Activated CD8-positive, alpha-beta memory T cell treated with anti-CD3 and anti-CD28 coated beads, Interleukin-2, amount 50 U/mL, for 48 hours (primary cell): ENCODE results near the gene RNF214.

Experiments
- DNase-seq: peaks from one replicate; pipeline ENCODE4 v3.0.0-alpha.2; 2020

The RNF214 gene

DNA sequence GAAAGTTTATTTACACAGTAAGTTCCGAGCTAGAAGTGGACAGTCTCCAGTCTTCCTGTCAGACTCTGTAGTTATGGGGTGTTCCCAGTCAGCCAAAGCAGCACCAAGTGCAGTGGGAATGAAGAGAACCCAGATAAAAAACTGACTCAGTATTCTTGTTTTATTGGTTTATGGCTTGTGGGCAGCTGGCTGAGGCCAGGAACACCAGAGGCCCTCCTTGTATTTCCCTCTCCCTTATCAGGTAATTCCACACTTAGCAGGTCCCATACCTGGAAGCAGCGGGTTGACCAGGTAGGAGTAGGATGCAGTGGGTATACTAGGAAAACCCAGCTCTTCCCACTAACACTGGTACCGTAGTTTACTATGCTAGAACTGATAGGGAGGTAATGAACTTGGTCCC is 55.2 kb downstream of the RNF214 start:
- DNase-seq, result no peak

DNA sequence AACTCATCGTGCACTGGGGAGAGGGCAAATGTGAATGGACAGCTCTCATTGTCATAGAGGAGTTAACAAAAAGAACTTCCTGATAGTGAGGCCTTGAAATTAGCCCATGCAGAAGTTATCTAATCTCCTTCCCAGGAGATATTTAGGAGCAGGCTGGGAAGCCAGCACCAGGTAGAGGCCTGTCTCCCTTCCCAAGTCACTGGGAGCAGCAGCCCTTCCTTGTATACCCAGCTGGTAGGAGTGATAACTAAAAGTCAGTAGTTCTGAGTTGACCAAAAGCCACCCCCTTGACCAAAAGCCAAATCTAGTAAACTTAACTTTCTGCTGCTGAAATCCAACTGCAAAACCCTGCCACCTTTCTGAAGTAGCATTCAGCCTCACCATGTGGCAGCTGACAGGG is 57.3 kb downstream of the RNF214 start:
- no peak for DNase-seq

DNA sequence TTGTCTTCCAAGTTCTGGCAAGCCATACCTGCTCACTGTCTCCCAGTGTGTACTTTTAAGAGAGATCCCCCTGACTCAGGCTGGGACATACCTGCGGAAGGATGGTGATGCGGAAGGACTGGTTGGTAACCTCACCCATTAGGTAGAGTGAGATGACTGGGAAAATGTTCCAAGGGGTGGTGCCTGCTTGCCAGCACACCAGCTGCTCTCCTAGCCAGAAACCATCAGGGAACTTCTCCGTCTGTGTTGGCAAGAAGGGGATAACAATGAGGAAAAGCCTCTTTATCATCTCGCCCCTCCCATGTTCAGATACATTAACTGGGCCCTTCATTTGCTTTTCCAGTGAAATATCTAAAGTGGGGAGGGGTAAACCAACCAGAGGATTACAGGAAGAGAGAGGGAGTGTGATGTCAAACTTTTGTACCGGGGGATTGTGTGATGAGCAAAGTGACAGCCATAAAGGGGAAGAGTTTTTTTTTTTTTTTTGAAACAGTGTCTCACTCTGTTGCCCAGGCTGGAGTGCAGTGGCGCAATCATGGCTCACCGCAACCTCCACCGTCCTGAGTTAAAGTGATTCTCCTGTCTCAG is 58.4 kb downstream of the RNF214 start, which contains the start of gene BACE1-AS:
Gene BACE1-AS, plus strand, starts transcription at position 538 of the 588 bp plus-strand sequence.
- DNase-seq, result no peak

DNA sequence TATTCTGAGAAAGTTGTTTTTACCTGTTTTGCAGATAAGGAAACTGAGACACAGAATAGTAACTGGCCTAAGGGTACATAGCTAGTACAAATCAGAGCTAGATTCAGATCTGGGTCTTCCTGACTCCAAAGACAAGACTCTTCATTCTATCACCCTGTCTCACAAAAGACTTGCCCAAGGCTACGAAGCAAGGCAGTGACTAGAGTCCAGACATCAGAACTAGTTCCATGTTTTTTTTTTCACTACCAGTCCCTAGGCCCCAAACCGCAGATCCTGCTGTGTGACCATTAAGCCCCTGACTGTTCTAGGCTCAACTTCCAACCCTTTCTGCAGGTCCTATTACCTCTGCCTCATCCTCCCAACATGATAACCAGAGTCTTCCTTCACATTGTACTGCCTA is 60.1 kb downstream of the RNF214 start:
- no peak for DNase-seq

DNA sequence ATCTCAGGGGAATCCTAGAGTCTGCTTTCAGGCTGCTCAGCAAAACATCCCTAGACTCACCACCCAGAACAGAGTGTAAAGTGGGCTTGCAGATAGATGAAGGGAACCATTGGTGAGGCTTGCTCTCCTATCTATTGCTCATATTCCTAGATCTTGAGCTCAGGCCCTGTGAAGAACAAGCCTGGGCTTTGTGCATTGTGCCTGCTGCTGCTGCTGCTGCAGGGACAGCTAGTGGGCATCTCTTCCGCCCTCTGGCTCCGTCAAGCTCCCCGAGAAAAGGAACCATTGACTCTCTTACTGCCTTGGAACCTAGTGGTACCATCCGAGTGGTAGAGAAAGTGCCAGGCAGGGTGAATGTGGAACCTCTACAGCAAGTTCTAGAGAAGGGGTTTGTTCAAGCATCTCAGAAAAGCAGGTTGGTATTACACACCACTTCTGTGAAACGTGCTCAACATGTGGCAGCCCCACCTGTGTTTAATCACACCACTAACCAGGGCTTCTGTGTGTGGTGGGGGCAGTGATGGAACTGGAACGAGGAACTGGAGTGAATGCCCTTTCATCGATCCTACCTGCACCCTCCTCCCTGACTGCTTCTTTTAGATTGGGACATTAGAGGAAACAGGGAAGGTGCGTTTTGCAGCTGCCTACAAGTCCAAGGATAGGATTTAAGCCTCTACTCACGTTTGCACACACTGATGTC is 63.1 kb downstream of the RNF214 start:
- no peak for DNase-seq

DNA sequence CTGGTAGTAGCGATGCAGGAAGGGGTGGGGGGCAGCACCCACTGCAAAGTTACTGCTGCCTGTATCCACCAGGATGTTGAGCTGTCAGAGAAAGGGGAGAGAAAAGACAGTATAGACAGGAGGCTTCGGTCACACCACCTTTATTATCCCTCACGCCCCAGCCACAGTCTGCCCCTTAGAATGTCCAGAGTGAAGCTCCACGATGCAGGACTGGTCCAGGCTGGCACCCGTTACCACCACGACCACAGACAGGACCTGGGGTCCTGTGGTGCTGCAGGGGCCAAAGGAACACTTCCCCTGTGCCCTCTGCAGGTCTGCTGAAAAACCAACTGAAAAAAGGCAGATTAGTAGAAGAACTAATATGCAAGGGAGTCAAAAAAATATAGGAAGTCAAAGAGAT is 64.4 kb downstream of the RNF214 start:
- no peak for DNase-seq

DNA sequence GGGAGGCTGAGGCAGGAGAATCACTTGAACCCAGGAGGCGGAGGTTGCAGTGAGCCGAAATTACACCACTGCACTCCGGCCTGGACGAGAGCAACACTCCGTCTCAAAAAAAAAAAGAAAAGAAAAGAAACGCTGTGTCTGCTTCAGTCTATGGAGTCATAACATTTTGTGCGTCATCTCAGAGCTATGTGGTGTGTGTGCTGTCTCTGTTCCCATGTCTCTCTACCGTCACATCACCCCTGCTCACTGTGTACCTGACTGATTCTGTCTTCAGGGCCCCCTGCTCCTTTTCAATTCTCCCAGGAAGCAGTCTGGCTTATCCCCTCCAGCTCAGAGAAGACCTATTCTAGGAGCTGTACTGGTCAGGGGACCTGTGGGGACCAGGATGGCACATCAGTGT is 65.7 kb downstream of the RNF214 start:
- no peak for DNase-seq

DNA sequence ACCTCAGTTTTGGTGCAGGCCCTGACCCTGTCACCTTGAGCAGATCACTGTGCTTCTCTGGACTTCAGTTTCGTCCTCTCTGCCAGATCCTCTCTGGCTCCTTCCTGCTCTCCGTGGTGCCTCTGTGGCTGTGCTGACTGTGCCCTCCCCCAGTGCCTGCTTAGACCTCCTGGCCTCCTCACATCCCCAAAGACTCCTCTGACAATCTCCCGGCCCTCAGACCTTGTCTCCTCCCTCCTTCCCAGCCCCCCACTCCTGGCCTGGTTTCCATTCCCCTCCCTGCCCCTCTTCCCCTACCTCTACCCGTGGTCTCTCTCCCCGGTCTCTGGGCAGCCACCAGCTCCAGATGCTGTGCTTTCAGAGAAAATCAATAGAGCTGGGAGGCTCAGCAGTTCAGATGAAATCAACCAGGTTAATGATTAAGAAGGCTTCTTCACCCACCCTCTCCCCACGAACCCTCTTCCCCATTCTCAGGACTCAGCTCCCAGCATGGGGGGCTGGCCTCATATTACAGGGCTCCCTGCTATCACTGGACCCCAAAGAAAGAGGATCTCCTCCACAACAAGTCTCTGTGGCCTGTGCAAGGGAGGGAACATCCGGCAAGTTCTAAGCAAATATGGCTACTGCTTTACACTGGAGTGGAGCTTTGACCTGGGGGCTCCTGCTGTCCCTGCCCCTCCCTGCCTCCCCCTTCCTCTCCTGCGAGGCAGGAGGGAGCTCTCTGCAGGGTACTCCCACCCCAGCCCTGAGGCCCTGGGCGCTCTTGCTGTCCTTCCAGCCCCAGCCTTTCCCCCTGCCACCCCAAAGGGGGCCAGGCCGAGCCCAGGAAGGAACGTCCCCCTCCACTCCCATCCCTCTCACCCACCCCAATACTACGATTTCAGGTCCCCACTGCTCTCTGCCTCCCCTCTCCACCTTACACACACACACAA is 67.1 kb downstream of the RNF214 start:
- DNase-seq, result no peak

DNA sequence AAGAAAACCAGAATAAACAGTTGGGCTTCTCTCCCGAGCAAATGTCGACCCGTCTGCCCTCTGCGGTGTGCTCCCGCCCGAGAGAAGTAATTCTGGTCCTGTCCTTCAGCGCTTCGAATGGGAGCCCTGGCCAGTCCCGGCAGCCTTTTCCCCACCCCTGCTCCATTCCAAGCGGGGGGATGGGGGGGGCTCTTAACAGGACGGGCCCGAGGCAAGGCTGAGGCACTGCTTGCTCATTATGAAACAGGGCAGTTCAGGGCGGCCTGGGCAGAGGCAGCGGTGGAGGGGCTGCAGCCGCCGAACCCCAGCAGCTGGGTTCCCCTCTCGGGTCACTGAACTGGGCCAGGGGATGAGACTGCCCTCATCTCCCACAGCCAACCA is 67.8 kb downstream of the RNF214 start:
- no peak for DNase-seq

DNA sequence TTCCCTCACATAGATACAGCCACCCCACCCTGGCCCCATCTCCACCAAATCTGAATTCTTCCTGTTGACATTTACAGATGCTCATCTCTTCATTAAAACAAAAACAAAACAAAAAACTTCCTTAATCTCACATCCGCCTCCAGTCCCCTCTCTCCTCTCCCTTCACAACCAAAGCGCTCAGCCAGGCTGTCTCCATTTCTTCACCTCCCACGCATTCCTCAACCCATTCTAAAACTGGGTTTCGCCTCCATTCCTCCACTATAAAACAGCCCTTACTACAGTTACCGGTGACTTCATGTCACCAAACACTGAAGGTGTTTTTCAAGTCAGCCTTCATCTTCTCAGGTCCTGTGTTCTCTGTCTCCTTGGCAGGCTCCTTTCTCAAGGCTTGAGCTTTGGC is 68.3 kb downstream of the RNF214 start:
- no peak for DNase-seq

DNA sequence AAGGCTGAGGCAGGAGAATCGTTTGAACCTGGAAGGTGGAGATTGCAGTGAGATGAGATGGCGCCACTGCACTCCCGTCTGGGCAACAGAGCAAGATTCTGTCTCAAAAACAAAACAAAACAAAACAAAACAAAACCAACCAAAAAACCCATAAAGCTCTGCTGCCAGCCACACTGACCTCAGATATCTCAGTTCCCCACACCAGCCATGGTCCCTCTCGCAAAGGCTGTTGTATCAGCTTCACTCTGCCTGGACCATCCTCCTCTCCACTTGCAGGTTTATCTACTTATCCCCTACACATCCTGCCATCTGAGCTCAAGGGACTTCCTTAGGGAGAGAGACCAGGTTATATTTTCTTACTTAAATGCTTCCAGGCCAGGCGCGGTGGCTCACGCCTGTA is 69.8 kb downstream of the RNF214 start:
- DNase-seq, result no peak

DNA sequence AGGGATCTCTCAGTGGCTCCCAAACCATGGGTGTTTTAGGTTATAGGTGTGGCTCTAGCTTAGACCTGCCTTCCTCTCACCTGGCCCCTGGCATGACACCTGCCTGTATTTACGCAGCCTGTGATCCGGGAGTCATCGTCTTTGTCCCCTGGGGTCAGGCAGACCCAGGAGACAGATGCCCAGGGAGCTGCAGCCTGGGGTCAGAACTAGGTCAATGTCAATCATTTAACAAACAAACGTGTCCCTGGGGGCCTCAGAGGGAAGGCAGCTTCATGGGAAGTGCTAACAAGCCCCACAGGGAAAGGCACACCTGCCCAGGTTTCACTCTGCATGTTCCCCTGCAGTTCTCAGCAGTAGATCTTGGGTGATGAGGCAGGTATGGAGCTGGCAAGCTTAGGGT is 70.6 kb downstream of the RNF214 start:
- no peak for DNase-seq

DNA sequence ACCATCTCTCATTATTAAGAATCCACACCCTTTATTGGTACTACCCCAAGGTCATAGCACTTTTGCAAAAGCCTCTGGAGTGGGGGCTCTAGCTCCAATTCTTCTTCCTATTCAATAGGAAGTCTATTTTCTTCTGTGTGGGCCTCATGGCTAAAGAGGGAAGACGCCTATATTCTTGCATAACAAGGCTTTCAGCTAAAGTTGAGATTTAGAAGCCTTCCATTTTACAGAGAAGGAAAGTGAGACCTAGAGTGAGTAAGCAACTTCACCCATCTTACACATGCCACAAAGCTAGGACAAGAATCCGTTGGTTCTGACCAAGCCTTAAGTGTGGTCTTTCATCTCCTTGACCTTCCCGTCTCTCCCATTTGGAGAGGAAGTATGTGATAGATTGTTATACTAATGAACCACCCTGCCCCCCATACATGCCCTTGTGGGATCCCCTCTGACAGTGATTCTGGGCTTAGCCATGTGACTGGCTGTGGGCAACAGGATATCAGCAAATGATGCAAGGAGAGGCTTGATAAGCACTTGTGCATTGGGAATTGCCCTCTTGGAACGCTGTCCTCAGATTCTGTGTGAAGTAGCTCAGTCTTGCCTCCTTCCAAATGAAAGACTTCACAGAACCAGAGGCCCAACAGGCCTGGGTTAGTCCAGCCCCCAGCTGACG is 71.3 kb downstream of the RNF214 start:
- no peak for DNase-seq

DNA sequence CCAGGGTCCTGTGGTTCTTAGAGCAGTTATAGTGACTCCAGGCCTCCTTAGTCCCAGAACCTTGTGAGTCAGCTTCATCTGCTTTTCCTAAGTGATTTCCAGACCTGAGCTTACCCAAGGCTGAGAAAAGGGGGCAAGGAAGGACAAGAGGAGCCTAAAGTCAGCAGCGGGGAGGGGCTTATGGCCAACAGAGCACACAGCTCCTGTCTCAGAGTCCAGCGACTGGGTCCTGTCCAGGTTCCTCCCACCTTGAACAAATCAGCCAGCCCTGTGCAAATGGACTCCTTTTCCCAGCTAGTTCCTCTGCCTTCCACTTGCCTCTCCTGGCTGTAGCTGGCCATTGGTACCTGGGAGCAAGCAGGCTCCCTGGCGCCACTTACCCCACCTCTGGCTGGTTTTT is 72.7 kb downstream of the RNF214 start:
- DNase-seq, result no peak

DNA sequence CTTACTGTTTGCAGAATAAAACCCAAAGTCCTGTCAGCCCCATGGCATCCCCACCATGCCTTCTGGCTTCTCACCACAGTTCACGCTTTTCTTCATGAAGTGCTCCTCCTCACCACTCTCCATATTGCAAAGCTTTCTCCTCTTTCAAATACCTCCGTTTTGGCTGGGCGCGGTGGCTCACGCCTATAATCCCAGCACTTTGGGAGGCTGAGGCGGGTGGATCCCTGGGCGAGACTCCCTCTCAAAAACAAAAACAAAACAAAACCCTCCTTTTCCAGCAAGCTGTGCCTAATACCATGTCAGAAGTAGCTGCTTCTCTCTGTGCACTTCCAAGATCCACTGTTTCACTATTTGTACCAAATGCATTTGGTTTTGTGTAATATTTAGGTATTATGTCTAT is 76.8 kb downstream of the RNF214 start:
- no peak for DNase-seq

DNA sequence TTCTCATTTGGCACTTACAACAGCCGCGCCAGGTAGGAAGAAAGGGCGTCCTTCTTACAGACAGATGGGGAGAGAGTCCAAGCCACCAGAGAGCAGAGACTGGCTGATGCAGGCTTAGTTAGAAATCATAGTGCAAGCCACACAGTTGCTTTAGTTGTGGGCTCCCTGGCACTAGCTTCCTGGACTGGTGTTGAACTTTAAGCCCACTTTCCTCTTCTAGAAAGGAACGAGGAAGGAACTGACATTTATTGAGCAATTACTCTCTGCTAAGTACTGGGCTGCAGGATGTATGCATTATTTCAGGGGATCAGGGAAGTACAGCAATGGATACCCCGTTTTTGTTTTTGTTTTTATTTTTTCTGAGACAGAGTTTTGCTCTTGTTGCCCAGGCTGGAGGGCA is 80.6 kb downstream of the RNF214 start:
- no peak for DNase-seq

DNA sequence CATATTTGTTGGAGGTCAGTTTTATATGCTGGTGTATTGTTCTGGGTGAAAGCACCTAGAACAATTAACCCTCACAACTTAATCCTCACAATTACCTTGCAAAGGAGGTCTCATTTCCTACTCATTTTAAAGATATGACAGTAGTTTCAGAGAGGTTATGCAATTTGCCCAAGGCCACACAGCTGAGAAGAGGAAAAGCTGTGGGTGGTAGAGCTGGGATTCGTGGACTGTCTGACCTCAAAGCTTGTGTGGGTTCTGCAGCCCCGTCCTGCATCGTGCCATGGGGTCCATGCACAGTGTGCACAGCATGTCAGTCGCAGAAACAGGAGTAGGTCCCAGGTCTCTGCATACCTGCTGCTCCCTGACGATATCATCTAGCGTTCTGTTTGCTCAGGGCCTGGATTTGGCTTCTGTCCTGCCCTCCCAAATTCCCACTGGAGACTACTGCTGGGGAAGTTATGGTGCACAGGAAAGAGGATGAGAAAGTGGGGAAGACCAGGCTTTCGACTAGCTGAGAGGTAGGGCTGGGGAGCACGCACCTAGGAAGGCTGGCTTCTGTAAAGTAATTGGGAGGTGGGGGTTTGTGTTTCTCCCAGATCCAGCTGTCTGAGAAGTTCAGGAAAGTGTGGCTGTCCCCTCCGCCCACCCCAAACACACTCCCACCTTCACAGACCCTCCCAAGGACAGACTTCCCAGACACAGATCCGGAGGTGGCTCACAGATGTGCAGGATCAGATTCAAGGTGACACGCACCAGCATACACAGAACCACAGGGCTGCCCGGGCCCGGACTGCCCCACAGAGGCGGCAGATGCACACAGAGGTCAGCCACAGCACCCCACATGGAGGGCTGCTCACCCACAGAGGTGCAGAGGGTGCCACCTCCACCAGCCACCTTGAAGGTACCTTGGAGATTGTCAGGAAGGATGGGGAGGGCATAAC is 81.6 kb downstream of the RNF214 start:
- no peak for DNase-seq

DNA sequence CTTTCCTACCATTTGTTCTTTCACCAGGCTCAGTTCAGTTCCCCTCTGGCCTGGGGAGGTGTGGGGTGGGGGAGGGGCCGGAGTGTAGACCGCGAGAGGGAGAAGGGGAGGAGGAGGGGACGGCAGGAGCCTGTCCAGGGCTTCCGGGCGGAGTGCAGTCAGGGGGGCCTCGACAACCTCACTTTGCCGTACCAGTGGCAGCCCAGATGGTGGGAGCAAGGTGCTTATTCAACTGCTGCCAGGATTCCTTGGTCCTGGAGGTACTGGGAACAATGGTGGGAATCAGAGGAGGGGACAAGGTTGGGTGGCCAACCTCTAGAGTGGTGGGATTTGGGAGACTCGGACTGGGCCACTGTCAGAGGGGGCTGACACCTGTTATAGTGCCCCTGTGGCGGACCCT is 82.4 kb downstream of the RNF214 start:
- no peak for DNase-seq

DNA sequence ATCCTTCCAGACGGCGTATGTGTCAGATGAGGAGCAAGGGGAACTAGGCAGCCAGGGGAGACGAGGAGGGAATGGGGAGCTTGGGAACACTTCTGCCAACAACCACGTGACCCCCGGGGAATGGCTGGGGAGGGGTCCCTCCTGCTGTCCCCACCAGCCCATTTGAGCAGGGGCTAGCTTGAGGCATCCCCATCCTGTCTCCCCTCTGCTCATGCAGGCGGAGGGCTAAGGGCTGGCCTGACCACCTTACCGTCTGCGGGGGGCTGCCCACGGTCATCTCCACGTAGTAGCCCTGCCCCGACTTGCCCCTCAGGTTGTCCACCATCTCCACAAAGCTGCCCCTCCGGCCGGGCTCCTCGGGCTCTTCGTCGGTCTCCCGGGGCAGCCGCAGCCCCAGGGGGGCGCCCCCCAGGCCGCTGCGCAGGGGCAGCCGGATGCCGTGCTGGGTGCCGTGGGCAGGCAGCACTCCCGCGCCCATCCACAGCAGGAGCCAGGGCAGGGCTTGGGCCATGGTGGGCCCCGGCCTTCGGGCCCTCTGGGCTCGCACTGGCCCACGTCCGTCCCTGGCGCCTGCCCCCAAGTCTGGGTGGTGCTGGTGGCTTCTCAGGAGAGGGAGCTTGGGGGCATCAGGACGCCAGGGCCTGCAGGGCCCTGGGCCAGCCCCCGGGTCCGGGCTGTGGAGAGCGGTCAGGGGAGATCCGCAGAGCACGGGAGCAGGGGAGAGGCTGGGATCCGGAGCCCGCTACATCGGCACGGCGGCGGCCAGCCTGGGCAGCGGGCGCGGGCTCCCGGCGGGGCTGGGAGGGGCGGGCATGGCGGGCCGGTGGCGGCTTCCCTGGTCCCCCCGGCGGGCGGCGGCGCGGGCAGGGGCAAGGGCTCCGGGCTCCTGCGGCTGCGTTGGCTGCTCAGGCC is 83.1 kb downstream of the RNF214 start:
- DNase-seq, result peak; percentile 70

DNA sequence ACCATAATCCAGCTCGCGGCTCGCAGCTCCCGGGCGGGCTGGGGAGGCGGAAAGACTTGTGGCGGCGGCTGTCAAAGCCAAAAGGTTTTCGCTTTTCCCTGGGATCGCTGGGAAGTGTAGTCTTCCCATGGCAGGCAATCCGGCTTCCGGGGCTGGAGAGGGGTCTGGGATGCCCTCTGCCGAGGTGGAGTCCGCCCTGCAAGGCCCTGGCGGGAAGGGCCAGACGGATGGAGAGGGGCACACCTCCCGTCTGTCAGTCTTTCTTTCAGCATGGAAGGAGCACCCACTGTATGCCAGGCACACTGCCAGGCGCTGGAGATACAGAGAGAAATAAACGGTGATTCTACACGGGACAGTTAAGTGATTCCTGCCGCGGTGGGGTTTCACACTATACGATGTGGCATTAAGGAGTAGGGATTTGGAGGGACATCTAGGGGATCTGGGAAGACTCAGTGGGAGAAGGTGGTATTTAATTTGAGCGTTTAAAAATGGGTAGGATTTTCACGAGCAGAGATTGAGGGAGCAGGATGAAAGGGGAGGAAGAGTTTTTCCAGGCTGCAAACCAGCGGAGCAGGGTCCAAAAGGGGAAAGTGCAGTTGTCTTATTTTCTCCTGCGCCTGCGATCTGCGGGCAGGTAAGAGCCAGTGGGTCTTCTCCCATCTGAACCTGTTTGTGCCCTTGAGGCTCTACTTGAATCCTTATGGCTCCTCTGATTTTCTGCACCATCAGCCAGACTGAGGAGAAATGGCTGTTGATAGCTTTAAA is 83.9 kb downstream of the RNF214 start, which contains the start of gene BACE1:
Gene BACE1, minus strand, starts transcription at position 60 of the 765 bp plus-strand sequence. CDS start 461 bp downstream, outside the sequence.
- DNase-seq, result no peak
